GM23248 (cell line): ENCODE results near the gene HOXA1. TPM values are rescaled to one million over a fixed set of nuclear protein-coding genes. Genes with fewer than 3 reads are reported as not detected.

Experiments
- DNase-seq: peaks from one replicate; pipeline ENCODE4 v3.0.0-alpha.2; 2015
- H2AFZ ChIP-seq: fragments of 200-600 bp; sonication (generic); 2 replicates; pipeline ENCODE4 v1.6.1; 2016; ENCODE audit warnings: antibody characterized with exemption
- H3F3A ChIP-seq: fragments of 200-600 bp; sonication (generic); 2 replicates; pipeline ENCODE4 v1.6.1; 2016; ENCODE audit warnings: mild to moderate bottlenecking, antibody characterized with exemption, mixed run types; ENCODE audit not compliant: insufficient read depth
- H3K27ac ChIP-seq: fragments of 200-600 bp; sonication (generic); 2 replicates; pipeline ENCODE4 v1.5.1; 2016; ENCODE audit warnings: mild to moderate bottlenecking
- H3K27me3 ChIP-seq: fragments of 200-600 bp; sonication (generic); replicated peaks from 2 replicates; pipeline ENCODE4 v1.6.1; 2016; ENCODE audit warnings: mild to moderate bottlenecking; ENCODE audit not compliant: insufficient read depth
- H3K36me3 ChIP-seq: fragments of 200-600 bp; sonication (generic); 2 replicates; pipeline ENCODE4 v1.6.1; 2016; ENCODE audit warnings: low read depth, mild to moderate bottlenecking
- H3K4me1 ChIP-seq: fragments of 200-600 bp; sonication (generic); 2 replicates; pipeline ENCODE4 v1.6.1; 2016; ENCODE audit warnings: mild to moderate bottlenecking; ENCODE audit not compliant: insufficient read depth
- H3K4me2 ChIP-seq: fragments of 200-600 bp; sonication (generic); one replicate; pipeline ENCODE4 v1.6.1; 2016; ENCODE audit warnings: mild to moderate bottlenecking; ENCODE audit not compliant: unreplicated experiment
- H3K4me3 ChIP-seq: fragments of 200-600 bp; sonication (generic); 2 replicates; pipeline ENCODE4 v1.5.1; 2016; ENCODE audit warnings: mild to moderate bottlenecking
- H3K79me2 ChIP-seq: fragments of 200-600 bp; sonication (generic); 2 replicates; pipeline ENCODE4 v1.6.1; 2016; ENCODE audit warnings: mild to moderate bottlenecking; ENCODE audit not compliant: insufficient read depth
- H3K9ac ChIP-seq: fragments of 200-600 bp; sonication (generic); 2 replicates; pipeline ENCODE4 v1.6.1; 2016; ENCODE audit warnings: mild to moderate bottlenecking
- H3K9me2 ChIP-seq: fragments of 200-600 bp; sonication (generic); 2 replicates; pipeline ENCODE4 v1.6.1; 2016; ENCODE audit warnings: mixed run types, mild to moderate bottlenecking, moderate library complexity; ENCODE audit not compliant: insufficient read depth
- H3K9me3 ChIP-seq: fragments of 200-600 bp; sonication (generic); one replicate; pipeline ENCODE4 v1.6.1; 2017; ENCODE audit warnings: low read depth
- H4K20me1 ChIP-seq: fragments of 200-600 bp; sonication (generic); 2 replicates; pipeline ENCODE4 v1.6.0; 2016; ENCODE audit not compliant: insufficient read depth
- EZH2 ChIP-seq: fragments of 200-600 bp; sonication (generic); IDR thresholded peaks from 2 replicates; pipeline ENCODE4 v1.6.1; 2018; ENCODE audit warnings: antibody characterized with exemption, mild to moderate bottlenecking; ENCODE audit not compliant: insufficient read depth, poor library complexity, severe bottlenecking
- EZH2phosphoT487 ChIP-seq: fragments of 200-600 bp; sonication (generic); IDR thresholded peaks from 2 replicates; pipeline ENCODE4 v1.6.1; 2018; ENCODE audit warnings: antibody characterized with exemption, moderate library complexity, mild to moderate bottlenecking, low read depth; ENCODE audit not compliant: insufficient read depth
- WGBS, 2 experiments: methylation state at CpG; one replicate each; pipeline ENCODE4 v1.1.6; 2015 to 2017; ENCODE audit warnings: low lambda C conversion rate in 2 of 2, low coverage in 1 of 2; ENCODE audit errors: missing lambda C conversion rate in 2 of 2; 5-methylcytosine and 5-hydroxymethylcytosine counted together
- in situ Hi-C: fragments of 300-500 bp; cut with MboI; formaldehyde crosslinking; loops from 2 replicates; pipeline ENCODE4 v1.15.0; 2020
- polyA plus RNA-seq: library from polyadenylated mRNA; unstranded; fragments of >200 nt; fragmentation: Nextera tagmentation; extraction: Ambion mirVana; gene quantifications from 2 replicates; pipeline ENCODE4 v1.2.1, GENCODE V29; 2016
- total RNA-seq: library from RNA; depleted of rRNA; stranded (reverse); fragments of >200 nt; shearing (Covaris generic); gene quantifications from 2 replicates; pipeline ENCODE4 v1.2.3, GENCODE V29; 2014

HOXA1 gene
- total and polyA plus RNA-seq, 2 experiments from 2014 or later = 0.97 to 1.8 TPM

DNA sequence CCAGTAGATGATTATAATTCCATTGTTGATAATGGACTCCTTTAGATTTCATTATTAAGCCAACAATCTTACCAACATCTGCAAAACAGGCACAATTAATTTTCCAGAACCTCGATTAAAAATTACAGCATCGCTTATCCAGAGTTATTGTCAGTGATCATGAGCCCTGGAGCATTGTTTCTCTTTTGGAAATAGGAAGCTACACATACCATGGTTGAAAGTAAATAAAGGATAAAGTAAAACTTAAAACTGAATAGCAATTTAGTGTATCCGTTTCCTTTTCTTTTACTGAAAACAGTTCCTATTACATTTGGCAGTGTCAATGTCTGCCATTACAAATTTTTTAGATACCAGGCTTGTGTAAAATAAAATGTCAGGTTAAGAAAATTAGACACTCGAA is 16.6 kb upstream of the HOXA1 start:
- no peaks in the 10 kb centered on the region for H3K27me3 ChIP-seq
- no peak overlapping the region for H2AFZ ChIP-seq
- no peak for DNase-seq
- 67 to 68% methylated on average over 4 of the region's 4 CpGs for WGBS, 2 experiments
- H4K20me1 ChIP-seq = no peaks in the 10 kb centered on the region
- peaks cover 7% of the 10 kb centered on the region; the same call in 1 of the 2 replicates for H3K4me1 ChIP-seq
- H3K36me3 ChIP-seq = no peaks in the 10 kb centered on the region
- no peak overlapping the region for H3K27ac ChIP-seq
- TF ChIP-seq EZH2 (no peak), EZH2phosphoT487 (no peak)
- in situ Hi-C loops = no loop called here
- no peaks in the 10 kb centered on the region for H3K9me2 ChIP-seq
- H3K4me3 ChIP-seq = no peak overlapping the region
- H3K9me3 ChIP-seq = no peaks in the 10 kb centered on the region
- no peak overlapping the region for H3K4me2 ChIP-seq
- peaks cover 11% of the 10 kb centered on the region; the same call in 1 of the 2 replicates for H3F3A ChIP-seq
- H3K79me2 ChIP-seq = no peaks in the 10 kb centered on the region
- H3K9ac ChIP-seq = no peak overlapping the region

DNA sequence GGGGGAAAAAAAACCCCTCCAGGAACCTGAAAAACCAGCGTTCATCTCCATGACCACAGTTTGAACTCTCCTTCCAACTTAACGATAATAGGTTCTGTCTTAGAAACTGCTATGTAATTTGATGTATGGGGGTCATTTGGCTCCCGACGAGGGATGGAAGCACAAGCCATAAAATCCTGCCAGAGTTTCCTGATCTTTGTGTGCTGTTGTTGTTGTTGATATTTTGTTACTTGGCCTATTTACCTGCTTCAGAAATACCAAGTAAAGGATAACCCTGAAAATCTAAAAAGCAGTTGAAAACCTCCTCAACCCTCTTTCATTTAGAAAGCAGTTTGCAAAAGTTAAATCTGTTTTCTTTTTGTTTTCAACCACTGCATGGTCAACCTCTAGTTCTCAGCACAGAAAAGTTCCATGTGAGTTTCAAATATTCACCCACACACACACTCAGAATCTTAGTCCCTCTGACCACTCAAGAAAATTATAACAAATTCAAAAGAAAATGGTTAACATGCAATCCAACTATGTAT is 16.0 kb upstream of the HOXA1 start:
- DNase-seq = no peak

DNA sequence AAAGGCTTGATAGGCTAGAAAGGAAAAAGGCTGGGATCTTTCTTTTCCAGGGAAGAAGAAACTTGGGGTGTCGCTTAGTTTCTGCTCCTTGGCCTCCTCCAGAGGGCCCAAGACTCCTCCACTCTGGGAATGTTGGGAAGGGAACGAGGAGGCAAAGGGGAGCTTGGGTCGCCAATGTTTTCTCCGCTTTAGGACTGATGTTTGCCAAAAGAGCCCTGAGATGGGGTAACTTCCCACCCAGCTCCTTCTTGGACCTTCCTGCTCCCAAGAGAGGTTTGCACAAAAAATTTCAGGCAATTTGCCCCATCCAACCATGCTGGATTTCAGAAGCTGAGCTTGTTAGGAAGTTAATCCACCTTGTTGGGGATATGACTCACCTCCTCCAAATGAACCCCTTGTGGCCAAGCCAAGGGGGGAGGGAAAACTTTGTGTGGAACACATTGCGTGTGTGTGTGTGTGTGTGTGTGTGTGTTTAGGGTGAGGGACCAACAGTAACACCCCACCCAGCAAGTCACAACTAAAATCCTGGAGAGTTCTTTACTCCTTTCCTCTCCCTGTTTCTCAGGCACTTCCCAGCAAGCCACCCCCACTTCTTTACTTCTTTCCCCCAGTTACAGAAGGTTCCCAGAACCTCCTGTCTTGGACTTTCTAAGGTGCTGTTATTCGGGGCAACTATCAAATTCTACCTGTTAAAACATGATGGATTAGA is 15.4 kb upstream of the HOXA1 start:
- H3K36me3 ChIP-seq = peaks cover 6% of the 10 kb centered on the region; the same call in 1 of the 2 replicates
- H3F3A ChIP-seq = peaks cover 11% of the 10 kb centered on the region; the same call in 1 of the 2 replicates
- no peaks in the 10 kb centered on the region for H3K9me3 ChIP-seq
- no peaks in the 10 kb centered on the region for H4K20me1 ChIP-seq
- no peak overlapping the region for H3K27ac ChIP-seq
- H3K79me2 ChIP-seq = no peaks in the 10 kb centered on the region
- no peaks in the 10 kb centered on the region for H3K27me3 ChIP-seq
- TF ChIP-seq EZH2phosphoT487 (no peak), EZH2 (no peak)
- 94 to 95% methylated on average over 6 of the region's 6 CpGs for WGBS, 2 experiments
- H2AFZ ChIP-seq = no peak overlapping the region
- H3K4me1 ChIP-seq = peaks cover 7% of the 10 kb centered on the region; the same call in 1 of the 2 replicates
- H3K4me2 ChIP-seq = no peak overlapping the region
- DNase-seq = peak; percentile 24
- in situ Hi-C loops = no loop called here
- H3K9me2 ChIP-seq = no peaks in the 10 kb centered on the region
- H3K4me3 ChIP-seq = no peak overlapping the region
- no peak overlapping the region for H3K9ac ChIP-seq

More for the DNA sequence above, 16.0 kb upstream of the HOXA1 start:
- Histone ChIP-seq H3K4me2 (no peak overlapping the region), H3K27ac (no peak overlapping the region), H3K36me3 (peaks cover 5% of the 10 kb centered on the region; the same call in 1 of the 2 replicates), H3K27me3 (no peaks in the 10 kb centered on the region), H3K79me2 (no peaks in the 10 kb centered on the region), H3K9ac (no peak overlapping the region), H2AFZ (no peak overlapping the region), H3F3A (peaks cover 11% of the 10 kb centered on the region; the same call in 1 of the 2 replicates), H3K4me1 (peaks cover 7% of the 10 kb centered on the region; the same call in 1 of the 2 replicates), H3K9me3 (no peaks in the 10 kb centered on the region), H4K20me1 (no peaks in the 10 kb centered on the region), H3K4me3 (no peak overlapping the region), H3K9me2 (no peaks in the 10 kb centered on the region)
- TF ChIP-seq EZH2 (no peak), EZH2phosphoT487 (no peak)
- in situ Hi-C loops = no loop called here
- 96 to 99% methylated on average over 4 of the region's 4 CpGs for WGBS, 2 experiments

DNA sequence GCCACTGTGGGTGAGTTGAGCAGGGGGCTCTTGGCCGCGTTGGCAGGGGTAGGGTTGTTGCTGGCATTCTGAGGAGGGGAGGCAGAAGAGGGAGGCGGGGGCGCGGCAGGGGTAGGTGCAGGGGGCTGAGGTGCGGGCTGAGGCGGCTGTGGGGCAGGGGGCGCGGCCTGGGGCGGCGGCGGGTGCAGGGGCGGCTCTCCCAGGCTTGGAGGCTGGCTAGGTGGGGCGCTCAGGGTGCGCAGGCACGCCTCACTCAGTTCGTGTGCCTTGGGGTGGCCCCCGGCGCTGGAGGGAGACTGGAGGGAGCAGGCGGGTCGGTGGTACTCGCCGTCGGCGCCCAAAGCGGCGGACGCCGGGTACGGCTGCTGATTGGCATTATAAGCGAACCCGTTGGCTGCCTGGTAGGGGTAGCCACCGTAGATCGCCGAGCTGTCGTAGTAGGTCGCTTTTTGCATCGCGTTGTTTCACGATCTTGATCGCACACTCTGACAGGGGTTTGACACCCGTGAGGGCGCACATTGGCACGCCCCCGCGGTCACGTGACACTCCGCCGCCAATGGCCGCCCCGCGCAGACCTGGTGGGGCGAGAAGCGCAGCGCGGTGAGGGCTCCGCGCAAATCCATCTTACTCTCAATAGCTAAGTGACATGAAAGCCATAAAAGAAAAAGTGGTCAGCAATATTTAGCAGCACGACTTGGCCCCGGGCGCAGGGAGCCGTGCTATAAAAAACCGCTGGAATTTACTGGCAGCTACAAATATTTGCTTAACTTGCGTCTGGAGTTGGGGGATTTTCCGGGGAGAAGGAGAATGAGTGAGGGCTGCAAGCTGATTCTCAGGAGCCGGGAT is 14.6 kb upstream of the HOXA1 start:
- TF ChIP-seq EZH2 (no peak), EZH2phosphoT487 (no peak)
- no peaks in the 10 kb centered on the region for H3K9me3 ChIP-seq
- no peaks in the 10 kb centered on the region for H4K20me1 ChIP-seq
- H3K9me2 ChIP-seq = no peaks in the 10 kb centered on the region
- peaks cover 7% of the 10 kb centered on the region; the same call in 1 of the 2 replicates for H3K4me1 ChIP-seq
- peaks cover 11% of the 10 kb centered on the region; the same call in 1 of the 2 replicates for H3F3A ChIP-seq
- H3K4me3 ChIP-seq = no peak overlapping the region
- H3K4me2 ChIP-seq = no peak overlapping the region
- H3K79me2 ChIP-seq = no peaks in the 10 kb centered on the region
- H2AFZ ChIP-seq = no peak overlapping the region
- in situ Hi-C loops = no loop called here
- DNase-seq = no peak
- peaks cover 6% of the 10 kb centered on the region; the same call in 1 of the 2 replicates for H3K36me3 ChIP-seq
- H3K27me3 ChIP-seq = no peaks in the 10 kb centered on the region
- 79 to 84% methylated on average over 48 to 66 of the region's 66 CpGs for WGBS, 2 experiments
- H3K27ac ChIP-seq = no peak overlapping the region
- H3K9ac ChIP-seq = no peak overlapping the region
